PC-9 (cell line): ENCODE data around the gene CCDC194. TPM values are rescaled to one million over a fixed set of nuclear protein-coding genes. Genes with fewer than 3 reads are reported as not detected.
A peak's percentile ranks its signal among the peaks of the same experiment; 100 is the strongest.

Source experiments
- BruUV-seq: library from RNA; stranded (reverse); fragments of 400-500 nt; replicated peaks from 2 replicates; lab custom pipeline; 2021; lab: Mats Ljungman, UMichigan
- CTCF ChIA-PET: fragments of 300-600 bp; sonication (Branson Sonifier 250); formaldehyde crosslinking; loops from one replicate; lab custom pipeline; 2022; ENCODE audit warnings: antibody characterized with exemption; lab: Charles Lee
- POLR2A ChIA-PET: fragments of 300-600 bp; sonication (Branson Sonifier 250); formaldehyde crosslinking; loops from one replicate; lab custom pipeline; 2022; ENCODE audit warnings: antibody characterized with exemption; ENCODE audit not compliant: unreplicated experiment; lab: Charles Lee
- DNase-seq, 2 experiments: peaks; one replicate each; pipeline versions ENCODE4 v3.0.0 to v3.0.0-alpha.2; 2015 to 2022; ENCODE audit warnings: mixed read lengths in 1 of 2
- H2AFZ ChIP-seq: fragments of 200-600 bp; sonication (generic); 2 replicates; pipeline ENCODE4 v1.8.1; 2017; ENCODE audit warnings: antibody characterized with exemption
- H3F3A ChIP-seq: fragments of 200-600 bp; sonication (generic); 2 replicates; pipeline ENCODE4 v1.8.1; 2017; ENCODE audit warnings: antibody characterized with exemption, mild to moderate bottlenecking, low read depth; ENCODE audit not compliant: insufficient read depth
- H3K27ac ChIP-seq: fragments of 200-600 bp; sonication (generic); 2 replicates; pipeline ENCODE4 v1.6.1; 2016; ENCODE audit warnings: mixed run types
- H3K27me3 ChIP-seq: fragments of 200-600 bp; sonication (generic); 2 replicates; pipeline ENCODE4 v1.6.1; 2016; ENCODE audit warnings: low read depth, mixed run types; ENCODE audit not compliant: insufficient read depth
- H3K36me3 ChIP-seq: fragments of 200-600 bp; sonication (generic); 2 replicates; pipeline ENCODE4 v1.6.1; 2016; ENCODE audit warnings: low read depth, mixed run types
- H3K4me1 ChIP-seq: fragments of 200-600 bp; sonication (generic); replicated peaks from 2 replicates; pipeline ENCODE4 v1.6.1; 2016; ENCODE audit warnings: mixed run types; ENCODE audit not compliant: insufficient read depth
- H3K4me2 ChIP-seq: fragments of 200-600 bp; sonication (generic); 2 replicates; pipeline ENCODE4 v1.6.1; 2017; ENCODE audit warnings: mixed run types
- H3K4me3 ChIP-seq: fragments of 200-600 bp; sonication (generic); 2 replicates; pipeline ENCODE4 v1.6.1; 2016; ENCODE audit warnings: mixed run types
- H3K79me2 ChIP-seq: fragments of 200-600 bp; sonication (generic); 2 replicates; pipeline ENCODE4 v1.6.1; 2017; ENCODE audit warnings: low read depth, mixed run types
- H3K9me2 ChIP-seq: fragments of 200-600 bp; sonication (generic); 2 replicates; pipeline ENCODE4 v1.8.1; 2017; ENCODE audit warnings: mild to moderate bottlenecking; ENCODE audit not compliant: insufficient read depth
- H3K9me3 ChIP-seq: fragments of 200-600 bp; sonication (generic); 2 replicates; pipeline ENCODE4 v1.8.1; 2016; ENCODE audit warnings: low read depth; ENCODE audit not compliant: insufficient read depth
- H4K20me1 ChIP-seq: fragments of 200-600 bp; sonication (generic); 2 replicates; pipeline ENCODE4 v1.8.1; 2017; ENCODE audit not compliant: insufficient read depth
- EZH2 ChIP-seq: fragments of 200-600 bp; sonication (generic); IDR thresholded peaks from 2 replicates; pipeline ENCODE4 v1.8.0; 2017; ENCODE audit warnings: antibody characterized with exemption, low read depth
- intact Hi-C: fragments of 100-400 bp; cut with micrococcal nuclease; formaldehyde crosslinking; loops from one replicate; pipeline ENCODE4 v1.10.0; 2022; ENCODE audit not compliant: unreplicated experiment
- total RNA-seq: library from RNA; stranded (reverse); gene quantifications from 2 replicates; pipeline ENCODE4 v1.2.3, GENCODE V29; 2021
- TF ChIP-seq, protein P1 (sequence below): fragments of 200-600 bp; sonication (generic); conservative IDR thresholded peaks from 2 replicates; pipeline ENCODE4 v1.6.1; 2017; ENCODE audit warnings: mixed run types, antibody characterized with exemption, mild to moderate bottlenecking, moderate library complexity

Gene CCDC194
- total RNA-seq, 1 experiment from 2014 or later = not detected

DNA sequence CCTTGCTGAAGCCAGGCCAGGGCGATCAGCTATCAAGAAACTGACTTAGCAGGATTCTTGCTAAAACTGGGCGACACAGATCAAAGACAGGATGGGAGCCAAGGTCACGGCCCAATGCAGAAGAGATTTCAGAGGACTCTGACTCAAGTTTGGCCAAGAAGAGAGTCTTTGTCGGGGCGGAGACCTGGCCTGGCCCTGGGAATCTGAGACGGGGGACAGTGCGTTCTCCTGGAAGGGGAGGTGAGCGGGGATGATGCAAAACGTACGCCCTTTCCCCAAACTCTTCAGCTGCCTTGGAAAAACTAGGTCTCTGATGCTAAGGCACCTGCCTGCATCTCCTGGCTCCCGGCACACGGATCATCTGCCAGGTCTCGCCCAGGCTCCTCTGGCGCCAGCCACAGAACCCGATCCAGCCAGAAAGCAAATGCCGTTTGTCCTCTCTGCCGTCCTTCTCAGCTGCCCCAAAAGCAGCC is 35.7 kb upstream of the CCDC194 start:
- H3K4me2 ChIP-seq = no peak overlapping the region
- no TSS peak for BruUV-seq
- POLR2A ChIA-PET = no interaction called here

DNA sequence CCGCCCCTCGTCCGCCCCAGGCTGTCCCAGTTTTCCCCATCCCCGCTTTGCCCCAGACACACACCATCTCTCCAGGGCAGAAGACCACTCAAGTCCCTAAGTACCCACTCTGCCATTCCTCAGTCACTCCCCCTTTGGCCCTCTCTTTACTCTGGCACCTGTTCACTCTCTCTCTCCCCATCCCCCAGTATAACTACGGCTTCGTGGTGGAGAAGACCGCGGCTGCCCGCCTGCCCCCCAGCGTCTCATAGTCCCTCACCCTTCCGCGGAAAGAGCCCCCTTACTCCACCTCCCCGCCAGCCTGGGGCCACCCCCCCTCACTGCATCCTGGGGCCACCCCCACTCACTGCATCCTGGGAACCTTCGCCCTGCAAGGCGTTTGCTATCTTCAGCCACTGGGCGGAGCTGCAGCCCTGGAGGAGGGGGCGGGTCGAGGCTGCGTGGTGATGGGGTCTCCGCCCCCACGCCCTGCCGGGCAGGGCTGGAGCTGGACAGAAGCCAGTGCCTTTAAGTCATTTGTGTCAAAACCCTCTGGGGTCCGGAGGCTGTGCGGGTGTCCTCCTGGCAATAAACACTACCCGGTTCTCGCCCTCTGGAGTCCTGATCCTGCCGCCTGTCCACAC is 30.9 kb upstream of the CCDC194 start:
- ChIA-PET CTCF (no interaction called here), POLR2A (no interaction called here)
- Histone ChIP-seq H3K9me3 (no peaks in the 10 kb centered on the region), H3K27ac (no peak overlapping the region), H3K27me3 (no peaks in the 10 kb centered on the region), H4K20me1 (no peaks in the 10 kb centered on the region), H3K9me2 (no peaks in the 10 kb centered on the region), H3F3A (peaks cover 23% of the 10 kb centered on the region; the same call in 1 of the 2 replicates), H3K79me2 (0 out of 2 replicates have a peak, but pooled peaks cover 5% of the 10 kb centered on the region), H3K4me1 (0 out of 2 replicates have a peak, but pooled peaks cover 6% of the 10 kb centered on the region), H3K4me2 (no peak overlapping the region), H3K4me3 (no peak overlapping the region), H2AFZ (no peak overlapping the region), H3K36me3 (0 out of 2 replicates have a peak, but pooled peaks cover 4% of the 10 kb centered on the region)
- BruUV-seq = no TSS peak
- no peak for DNase-seq
- TF ChIP-seq, protein P1, sequence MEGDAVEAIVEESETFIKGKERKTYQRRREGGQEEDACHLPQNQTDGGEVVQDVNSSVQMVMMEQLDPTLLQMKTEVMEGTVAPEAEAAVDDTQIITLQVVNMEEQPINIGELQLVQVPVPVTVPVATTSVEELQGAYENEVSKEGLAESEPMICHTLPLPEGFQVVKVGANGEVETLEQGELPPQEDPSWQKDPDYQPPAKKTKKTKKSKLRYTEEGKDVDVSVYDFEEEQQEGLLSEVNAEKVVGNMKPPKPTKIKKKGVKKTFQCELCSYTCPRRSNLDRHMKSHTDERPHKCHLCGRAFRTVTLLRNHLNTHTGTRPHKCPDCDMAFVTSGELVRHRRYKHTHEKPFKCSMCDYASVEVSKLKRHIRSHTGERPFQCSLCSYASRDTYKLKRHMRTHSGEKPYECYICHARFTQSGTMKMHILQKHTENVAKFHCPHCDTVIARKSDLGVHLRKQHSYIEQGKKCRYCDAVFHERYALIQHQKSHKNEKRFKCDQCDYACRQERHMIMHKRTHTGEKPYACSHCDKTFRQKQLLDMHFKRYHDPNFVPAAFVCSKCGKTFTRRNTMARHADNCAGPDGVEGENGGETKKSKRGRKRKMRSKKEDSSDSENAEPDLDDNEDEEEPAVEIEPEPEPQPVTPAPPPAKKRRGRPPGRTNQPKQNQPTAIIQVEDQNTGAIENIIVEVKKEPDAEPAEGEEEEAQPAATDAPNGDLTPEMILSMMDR = 0 out of 2 replicates have a peak, but pooled peaks have one; percentile 34
- no peak for TF ChIP-seq EZH2
- intact Hi-C loops = no loop called here

More for the DNA sequence above, 35.7 kb upstream of the CCDC194 start:
- H3K9me3 ChIP-seq = no peaks in the 10 kb centered on the region
- H2AFZ ChIP-seq = no peak overlapping the region
- H3K36me3 ChIP-seq = no peaks in the 10 kb centered on the region
- CTCF ChIA-PET = no interaction called here
- H3K4me1 ChIP-seq = no peaks in the 10 kb centered on the region
- H4K20me1 ChIP-seq = no peaks in the 10 kb centered on the region
- no peaks in the 10 kb centered on the region for H3K9me2 ChIP-seq
- no peak overlapping the region for H3K4me3 ChIP-seq
- intact Hi-C loops = no loop called here
- H3K27ac ChIP-seq = no peak overlapping the region
- no peaks in the 10 kb centered on the region for H3K79me2 ChIP-seq
- peaks cover 27% of the 10 kb centered on the region; the same call in 1 of the 2 replicates for H3F3A ChIP-seq
- H3K27me3 ChIP-seq = no peaks in the 10 kb centered on the region
- DNase-seq = no peak
- TF ChIP-seq, protein P1 = no peak
- TF ChIP-seq EZH2 = no peak

DNA sequence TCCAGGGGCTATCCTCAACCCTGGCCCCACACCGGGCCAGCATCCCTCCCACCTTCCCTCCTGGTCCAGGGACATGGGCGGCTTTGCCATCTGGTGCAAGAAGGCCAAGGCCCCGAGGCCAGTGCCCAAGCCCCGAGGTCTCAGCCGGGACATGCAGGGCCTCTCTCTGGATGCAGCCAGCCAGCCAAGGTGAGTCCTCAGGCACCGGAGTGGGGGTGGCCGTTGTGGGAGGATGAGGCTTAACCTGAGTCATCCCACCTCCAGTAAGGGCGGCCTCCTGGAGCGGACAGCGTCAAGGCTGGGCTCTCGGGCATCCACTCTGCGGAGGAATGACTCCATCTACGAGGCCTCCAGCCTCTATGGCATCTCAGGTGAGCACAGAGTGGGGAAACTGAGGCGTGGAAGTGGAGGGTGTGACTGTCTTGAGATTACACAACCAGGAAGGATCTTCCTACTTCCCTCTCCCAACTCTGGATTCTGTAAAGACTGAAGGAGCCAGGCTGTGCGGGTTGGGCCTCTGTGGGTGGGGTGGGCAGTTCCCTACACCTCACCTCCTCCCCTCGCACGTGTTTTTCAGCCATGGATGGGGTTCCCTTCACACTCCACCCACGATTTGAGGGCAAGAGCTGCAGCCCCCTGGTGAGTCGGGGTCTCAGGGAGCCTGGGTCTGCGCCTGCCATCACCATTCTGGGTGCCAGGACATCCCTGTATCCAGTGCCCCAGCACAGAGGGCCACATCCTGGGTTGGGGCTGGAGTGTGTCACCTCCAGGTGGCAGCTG is 29.6 kb upstream of the CCDC194 start:
- CTCF ChIA-PET = no interaction called here
- no TSS peak for BruUV-seq
- H3K4me2 ChIP-seq = no peak overlapping the region
- POLR2A ChIA-PET = no interaction called here
- no peak for TF ChIP-seq EZH2
- TF ChIP-seq, protein P1 = no peak
- intact Hi-C loops = no loop called here
- 0 out of 2 replicates have a peak, but pooled peaks cover 4% of the 10 kb centered on the region for H3K36me3 ChIP-seq
- H4K20me1 ChIP-seq = no peaks in the 10 kb centered on the region
- no peak overlapping the region for H2AFZ ChIP-seq
- peaks cover 32% of the 10 kb centered on the region; the same call in 1 of the 2 replicates for H3F3A ChIP-seq
- H3K27me3 ChIP-seq = no peaks in the 10 kb centered on the region
- H3K79me2 ChIP-seq = 0 out of 2 replicates have a peak, but pooled peaks cover 5% of the 10 kb centered on the region
- peaks cover 13% of the 10 kb centered on the region for H3K4me1 ChIP-seq
- DNase-seq = no peak
- no peaks in the 10 kb centered on the region for H3K9me3 ChIP-seq
- no peak overlapping the region for H3K4me3 ChIP-seq
- no peak overlapping the region for H3K27ac ChIP-seq
- H3K9me2 ChIP-seq = no peaks in the 10 kb centered on the region
